ENCODE data around the gene NEK6. TPM values are rescaled to one million over a fixed set of nuclear protein-coding genes. Genes with fewer than 3 reads are reported as not detected.

The NEK6 gene
- total RNA-seq, 2 donors from 2014 or later = 28.7 to 32.6 TPM

DNA sequence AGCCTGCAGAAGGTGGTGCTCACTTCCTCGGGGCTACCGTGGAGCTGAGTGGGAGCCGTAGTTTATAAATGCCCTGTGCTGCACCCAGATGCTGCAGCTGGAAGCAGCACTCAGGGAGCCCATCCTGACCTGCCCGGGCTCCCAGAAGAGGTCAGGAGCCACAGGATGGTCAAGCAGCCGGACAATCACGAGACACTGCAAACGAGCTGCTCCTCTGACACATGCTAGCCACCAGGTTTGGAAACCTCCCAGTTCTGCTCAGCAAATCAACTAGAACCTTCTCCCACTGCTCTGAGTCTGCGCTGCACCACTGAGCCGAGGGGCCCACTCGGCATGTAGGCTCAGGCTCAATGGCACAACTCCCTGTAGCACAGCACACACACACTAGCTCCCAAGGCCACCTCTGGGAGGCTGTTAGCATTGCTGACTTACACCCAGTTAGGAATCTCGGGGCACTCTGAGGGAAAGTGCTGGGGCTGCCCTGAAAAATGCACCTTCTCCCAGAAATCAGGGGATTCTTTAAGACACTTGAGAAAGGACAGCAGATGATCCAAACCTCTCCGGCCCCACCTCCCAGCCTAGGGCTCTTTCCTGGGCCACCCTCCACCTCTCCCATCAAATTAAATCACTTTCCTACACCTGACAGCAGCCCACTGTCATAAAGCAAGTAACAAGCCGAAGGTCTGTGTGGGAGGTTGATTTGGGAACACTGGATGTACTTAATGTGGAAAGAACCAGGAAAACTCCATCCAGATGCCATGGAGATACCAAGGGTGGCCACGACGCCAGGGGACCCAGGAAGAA, 98.4 kb downstream of the NEK6 start:
- ATAC-seq = no peak
- DNase-seq = no peak
- intact Hi-C loops (cut with DNase I) = no loop called here

DNA sequence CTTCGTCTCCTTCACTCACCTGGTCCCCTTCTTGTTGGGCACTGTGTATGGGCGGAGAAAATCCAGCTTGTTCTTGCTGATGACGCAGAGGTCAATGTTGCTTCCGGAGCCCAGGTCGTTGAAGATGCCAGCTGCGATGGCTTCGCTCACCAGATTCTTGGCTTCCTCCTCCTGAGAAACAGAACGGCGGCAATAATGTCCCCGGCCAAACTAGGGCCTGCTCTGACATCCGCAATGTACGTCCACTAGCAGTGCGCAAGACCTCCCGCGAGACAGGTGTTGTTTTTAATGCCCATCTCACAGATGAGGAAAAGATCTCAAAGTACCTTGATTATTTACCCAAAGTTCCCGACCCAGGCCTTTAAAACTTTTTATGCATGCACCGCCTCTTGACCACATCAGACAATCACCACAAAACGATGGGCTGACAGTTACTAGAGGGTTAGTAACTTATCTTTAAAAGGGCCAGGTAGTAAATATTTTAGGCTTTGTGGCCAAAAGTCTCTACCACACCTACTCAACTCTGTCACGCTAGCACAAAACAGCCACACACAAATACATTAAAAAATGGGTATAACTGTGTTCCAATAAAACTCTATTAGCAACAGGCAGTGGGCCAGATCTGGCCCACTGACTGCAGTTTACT, 99.1 kb downstream of the NEK6 start:
- intact Hi-C loops (cut with DNase I) = no loop called here
- ATAC-seq (no peak), DNase-seq (no peak)

DNA sequence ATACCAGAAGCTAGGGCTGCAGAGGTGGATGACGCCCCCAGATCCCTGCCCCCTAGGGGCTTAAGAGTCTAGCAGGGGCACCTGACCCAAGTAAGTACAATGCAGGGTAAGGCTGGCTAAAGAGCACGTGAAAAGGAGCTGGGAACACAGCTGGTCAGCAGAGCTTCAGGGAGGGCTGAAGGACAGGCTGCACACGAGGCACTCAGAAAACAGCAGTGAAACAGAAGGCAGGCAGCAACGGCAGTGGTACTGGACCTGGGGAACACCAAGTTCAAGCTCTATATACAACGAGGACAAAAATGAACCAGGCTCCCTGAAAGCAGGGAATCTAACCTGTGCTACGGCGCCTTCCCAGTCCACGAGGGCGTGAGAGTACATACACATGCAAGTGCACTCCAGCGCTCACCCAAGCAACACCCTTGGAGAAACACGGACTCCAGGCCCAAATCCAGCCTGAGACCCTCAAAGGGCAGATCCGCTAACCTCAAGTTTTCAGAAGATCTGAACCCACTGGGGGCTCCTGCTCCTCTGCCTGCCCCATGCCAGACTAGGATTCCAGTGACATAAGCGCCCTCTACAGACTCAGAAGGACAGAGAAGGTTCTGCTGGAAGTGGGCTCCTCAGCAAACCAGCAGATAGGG, 100.1 kb downstream of the NEK6 start:
- peak in 1 of 2 donors; percentile 10 for ATAC-seq
- intact Hi-C loops (cut with DNase I) = no loop called here
- DNase-seq = no peak

DNA sequence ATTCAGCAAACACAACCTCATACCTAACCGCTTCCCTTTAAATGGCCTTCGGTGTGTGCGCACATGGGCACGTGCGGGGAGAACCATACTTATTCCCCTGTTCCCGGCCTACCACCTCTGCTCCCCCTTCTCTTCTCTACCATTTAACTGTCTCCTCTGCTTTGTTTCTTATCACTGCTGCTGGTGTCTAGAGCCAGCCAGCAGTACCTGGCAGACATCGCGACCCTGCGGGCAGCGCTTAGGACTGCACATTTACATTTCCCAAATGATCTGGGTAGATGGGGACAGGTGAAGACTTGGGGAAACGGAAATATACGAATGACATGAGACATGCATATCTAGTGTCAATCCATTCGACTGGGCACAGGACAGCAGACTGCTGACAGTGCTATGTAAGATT, 100.9 kb downstream of the NEK6 start:
- intact Hi-C loops (cut with DNase I) = no loop called here
- ATAC-seq = peak in 1 of 2 donors; percentile 16

DNA sequence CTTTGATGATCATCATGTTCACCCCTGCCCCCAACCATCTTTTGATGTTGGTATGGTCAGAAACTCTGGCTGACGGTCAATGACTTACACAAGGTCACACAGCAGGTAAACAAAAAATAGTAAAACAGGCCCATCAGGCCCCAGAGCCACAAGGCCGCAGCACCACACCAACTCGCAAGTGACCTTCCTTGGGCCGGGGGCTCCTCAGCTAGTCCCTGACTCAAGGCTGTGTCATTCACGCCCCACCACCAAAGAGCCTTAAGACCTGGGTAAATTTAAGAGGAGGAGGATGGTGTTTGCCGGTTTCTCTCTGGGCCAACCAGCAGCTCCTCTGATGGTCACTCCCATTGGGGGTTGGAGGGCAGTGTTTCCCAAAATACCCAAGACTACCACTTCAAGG, 101.7 kb downstream of the NEK6 start:
- intact Hi-C loops (cut with DNase I) = no loop called here
- no peak for ATAC-seq
- no peak for DNase-seq

More for the DNA sequence above, 100.9 kb downstream of the NEK6 start:
- DNase-seq = no peak

DNA sequence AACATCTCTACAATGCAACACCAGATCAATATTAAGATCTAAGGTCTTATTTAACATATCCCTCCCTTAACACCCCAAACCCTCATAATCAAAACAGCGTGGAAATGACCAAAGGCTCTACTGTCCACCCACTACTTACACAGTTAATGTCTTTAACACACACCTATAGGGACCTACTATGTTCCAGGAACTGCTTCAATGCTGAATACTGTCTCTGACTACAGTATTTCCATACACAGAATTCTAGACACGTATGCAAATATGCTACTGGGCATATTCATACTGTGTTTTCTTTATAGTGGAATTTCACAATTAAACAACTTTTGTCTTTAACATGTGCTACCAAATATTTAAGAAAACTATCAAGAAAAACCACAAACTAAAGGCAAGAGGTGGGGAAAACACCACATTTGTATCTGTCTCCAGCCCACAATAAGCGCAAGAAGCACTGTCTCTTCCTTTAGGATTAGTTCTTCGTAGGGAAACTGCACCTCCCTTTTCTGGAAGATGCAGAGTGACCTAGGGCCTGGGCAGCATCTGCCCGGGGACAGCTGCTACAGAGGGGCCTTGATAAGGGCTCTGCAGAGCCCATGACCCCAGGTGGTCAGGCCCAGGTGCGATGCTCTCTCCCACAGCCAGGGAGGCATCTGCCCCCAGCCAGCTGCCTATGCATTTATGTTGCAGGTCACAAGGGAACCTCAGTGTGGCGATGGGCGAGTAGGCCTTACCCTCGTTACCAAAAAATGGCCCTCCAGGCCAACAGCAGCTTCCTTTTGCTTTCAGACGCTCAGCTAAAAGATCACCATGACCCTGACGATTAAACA, 102.3 kb downstream of the NEK6 start:
- DNase-seq (no peak), ATAC-seq (no peak)
- intact Hi-C loops (cut with DNase I) = no loop called here

DNA sequence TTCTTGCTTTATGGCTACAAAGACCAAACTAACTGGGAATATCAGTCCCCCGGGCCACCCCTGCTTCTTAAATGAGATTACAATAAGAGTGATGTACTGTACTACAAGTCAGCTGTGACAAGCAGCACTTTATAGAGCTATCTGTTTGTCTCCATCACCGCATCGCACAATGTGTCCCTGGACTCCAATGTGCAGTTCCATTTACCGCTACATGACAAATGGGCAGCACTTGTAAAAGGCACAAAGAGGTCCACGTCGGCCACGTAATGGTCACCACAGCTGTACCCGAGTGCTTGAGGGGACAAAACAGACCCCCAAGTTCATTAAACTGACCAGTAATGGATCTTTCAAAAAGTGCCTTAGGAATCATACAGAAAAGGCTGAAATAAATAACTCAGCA, 103.4 kb downstream of the NEK6 start:
- ATAC-seq (no peak), DNase-seq (no peak)
- intact Hi-C loops (cut with DNase I) = no loop called here

GRCh38 chr9:124363326-124364096, 105.8 kb downstream of the NEK6 start:
- no peak for DNase-seq
- ATAC-seq = no peak
- intact Hi-C loops (cut with DNase I) = no loop called here

- ATAC-seq (no peak), DNase-seq (no peak)
- intact Hi-C loops (cut with DNase I) = no loop called here
These were observed 106.4 kb downstream of the NEK6 start for GRCh38 chr9:124364141-124364540.

- intact Hi-C loops (cut with DNase I) = no loop called here
- no peak for ATAC-seq
These were observed 107.3 kb downstream of the NEK6 start for GRCh38 chr9:124365036-124365435.

GRCh38 chr9:124366476-124367220, 108.9 kb downstream of the NEK6 start:
- ATAC-seq (no peak), DNase-seq (no peak)
- intact Hi-C loops (cut with DNase I) = no loop called here

More at GRCh38 chr9:124365036-124365435, 107.3 kb downstream of the NEK6 start:
- DNase-seq = no peak

- no peak for DNase-seq
- intact Hi-C loops (cut with DNase I) = no loop called here
- ATAC-seq = no peak
These were observed 110.9 kb downstream of the NEK6 start for GRCh38 chr9:124368692-124369091.

GRCh38 chr9:124369231-124369797, 111.6 kb downstream of the NEK6 start:
- intact Hi-C loops (cut with DNase I) = no loop called here
- DNase-seq = no peak
- ATAC-seq = no peak

- ATAC-seq (no peak), DNase-seq (no peak)
- intact Hi-C loops (cut with DNase I) = no loop called here
These were observed 113.3 kb downstream of the NEK6 start for GRCh38 chr9:124370896-124371582.

DNA sequence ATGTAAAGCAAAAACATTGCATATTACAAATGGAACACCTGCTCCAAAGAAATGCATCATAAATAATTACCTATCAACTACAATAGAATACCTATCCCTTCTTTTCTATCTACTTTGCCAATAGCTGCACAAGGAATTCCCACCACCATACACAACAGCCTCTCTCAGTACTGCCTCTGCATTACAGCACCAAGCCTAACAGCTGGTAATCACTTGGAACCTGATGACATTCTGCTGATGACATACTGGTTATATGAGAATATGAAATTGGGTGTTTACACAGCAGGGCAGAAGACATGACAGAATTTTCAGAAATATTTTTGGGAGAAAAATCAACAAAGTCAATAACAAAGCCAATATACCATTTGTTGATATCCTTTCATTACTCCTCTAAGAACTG, 114.3 kb downstream of the NEK6 start:
- intact Hi-C loops (cut with DNase I) = no loop called here
- no peak for DNase-seq
- no peak for ATAC-seq

GRCh38 chr9:124373386-124373785, 115.6 kb downstream of the NEK6 start:
- DNase-seq (no peak), ATAC-seq (no peak)
- intact Hi-C loops (cut with DNase I) = no loop called here

DNA sequence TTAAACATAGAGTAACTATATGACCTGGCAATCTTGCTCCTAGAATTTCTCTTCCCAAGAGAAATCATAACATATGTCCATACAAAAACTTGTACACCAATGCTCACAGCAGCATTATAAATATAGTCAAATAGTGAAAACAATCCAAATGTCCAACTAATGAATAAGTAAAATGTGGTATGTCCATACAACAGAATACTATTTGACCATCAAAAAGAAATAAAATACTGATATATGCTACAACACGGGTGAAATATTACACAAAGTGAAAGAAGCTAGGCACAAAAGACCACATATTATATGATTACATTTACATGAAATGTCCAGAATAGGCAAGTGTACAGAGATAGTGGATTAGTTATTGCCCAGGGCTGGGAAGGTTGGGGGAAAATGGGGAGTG, 116.1 kb downstream of the NEK6 start:
- no peak for ATAC-seq
- intact Hi-C loops (cut with DNase I) = no loop called here
- no peak for DNase-seq

All from left cardiac atrium (tissue), 4 donors.